M059J (cell line): Measurements from ENCODE around the gene PDZK1. TPM values are rescaled to one million over a fixed set of nuclear protein-coding genes. Genes with fewer than 3 reads are reported as not detected.
"Not testable (repeated sequence)": the region's sequence is repeated elsewhere in the genome, so short reads cannot be mapped to it uniquely, and the experiment has no call there.

Experiments used
- DNase-seq: peaks from one replicate; pipeline ENCODE4 v3.0.0-alpha.2; 2012; ENCODE audit warnings: low read depth
- total RNA-seq: library from RNA; depleted of rRNA; stranded (reverse); fragments of >200 nt; shearing (Covaris generic); gene quantifications from 2 replicates; pipeline ENCODE4 v1.2.3, GENCODE V29; 2014; rRNA removed

Gene PDZK1
- total RNA-seq, result 8.8 and 10.5 TPM in 2 replicates

DNA sequence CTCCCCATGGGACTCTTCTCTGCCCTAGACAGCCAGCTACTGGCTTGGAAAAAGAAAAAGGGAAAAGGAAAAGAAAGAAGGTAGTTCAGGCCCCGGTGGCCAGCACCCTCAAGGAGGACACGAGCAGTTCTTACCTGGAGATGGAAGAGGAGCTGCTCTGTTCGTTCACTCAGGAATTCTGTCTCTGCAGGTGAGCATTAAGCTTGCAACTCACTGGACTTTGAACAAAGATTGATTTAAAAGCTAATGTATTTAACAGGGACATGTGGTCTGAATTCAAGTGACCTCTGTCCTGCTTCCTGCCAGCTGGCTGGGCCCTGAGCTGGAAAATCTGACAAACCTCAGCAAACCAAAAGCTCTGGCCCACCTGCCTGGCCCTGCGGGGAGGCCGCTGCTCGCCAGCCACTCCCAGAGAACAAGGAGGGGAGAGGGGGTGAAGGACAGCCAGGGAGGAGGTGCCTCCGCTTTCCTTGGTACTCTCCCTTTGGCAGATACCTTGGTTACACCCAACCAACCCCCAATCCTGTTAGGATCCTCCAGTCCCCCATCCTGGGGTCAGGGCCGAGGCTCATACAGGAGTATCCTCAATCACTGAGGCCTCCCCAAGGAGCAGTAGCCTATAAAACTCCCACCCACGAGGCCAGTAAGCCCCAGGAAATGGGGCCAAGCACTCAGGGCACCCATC lies at the start of gene PDZK1:
PDZK1 (minus strand) TSS at position 186 of the 685 bp plus-strand sequence. CDS start 19,347 bp downstream, outside the sequence.
- peak; percentile 56 for DNase-seq

DNA sequence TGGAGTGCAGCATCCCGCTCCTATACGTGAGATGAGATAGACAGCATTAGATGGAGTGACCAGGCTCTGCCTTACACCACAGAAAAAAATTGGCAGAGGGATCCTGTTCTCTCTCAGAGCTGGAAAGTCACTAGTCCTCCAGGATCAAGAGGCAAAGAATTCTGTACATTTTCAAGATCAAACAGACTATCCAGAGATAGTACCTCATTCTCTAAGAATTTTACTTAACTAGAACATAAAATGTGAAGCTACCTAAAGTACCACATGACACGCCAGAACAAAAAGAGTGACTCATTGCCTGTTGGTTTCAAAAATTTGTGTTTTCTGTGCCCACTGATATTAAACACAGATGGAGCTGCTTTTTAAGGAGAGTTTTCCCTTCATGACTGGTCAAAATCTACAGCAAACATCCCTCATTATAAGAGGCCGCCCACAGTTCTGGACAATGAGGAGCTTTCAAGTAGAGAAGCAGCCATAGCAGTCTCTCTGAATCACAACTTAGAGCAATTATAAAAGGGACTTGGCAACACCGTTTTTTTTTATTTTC lies 44.4 kb upstream of the PDZK1 start:
- DNase-seq, result peak; percentile 91

DNA sequence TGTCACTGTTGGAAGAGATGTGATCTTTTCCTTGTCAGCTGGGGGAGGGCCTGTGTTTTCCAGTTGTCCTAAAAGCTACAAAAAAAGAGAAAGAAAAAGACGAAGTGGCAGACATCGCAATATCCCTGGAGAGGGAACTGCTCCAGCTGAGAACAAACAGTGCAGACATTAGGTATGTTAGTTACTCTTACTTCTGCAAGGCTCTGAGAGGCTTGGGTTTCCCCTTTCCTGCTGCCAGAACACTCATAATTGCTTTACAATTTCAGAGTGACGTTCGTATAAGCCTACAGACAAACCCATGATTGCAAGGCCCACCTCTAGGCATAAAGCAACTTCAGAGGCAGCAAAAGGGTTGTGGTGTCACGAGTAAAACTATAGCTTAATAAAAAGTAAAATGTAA lies 43.3 kb upstream of the PDZK1 start:
- no peak for DNase-seq

DNA sequence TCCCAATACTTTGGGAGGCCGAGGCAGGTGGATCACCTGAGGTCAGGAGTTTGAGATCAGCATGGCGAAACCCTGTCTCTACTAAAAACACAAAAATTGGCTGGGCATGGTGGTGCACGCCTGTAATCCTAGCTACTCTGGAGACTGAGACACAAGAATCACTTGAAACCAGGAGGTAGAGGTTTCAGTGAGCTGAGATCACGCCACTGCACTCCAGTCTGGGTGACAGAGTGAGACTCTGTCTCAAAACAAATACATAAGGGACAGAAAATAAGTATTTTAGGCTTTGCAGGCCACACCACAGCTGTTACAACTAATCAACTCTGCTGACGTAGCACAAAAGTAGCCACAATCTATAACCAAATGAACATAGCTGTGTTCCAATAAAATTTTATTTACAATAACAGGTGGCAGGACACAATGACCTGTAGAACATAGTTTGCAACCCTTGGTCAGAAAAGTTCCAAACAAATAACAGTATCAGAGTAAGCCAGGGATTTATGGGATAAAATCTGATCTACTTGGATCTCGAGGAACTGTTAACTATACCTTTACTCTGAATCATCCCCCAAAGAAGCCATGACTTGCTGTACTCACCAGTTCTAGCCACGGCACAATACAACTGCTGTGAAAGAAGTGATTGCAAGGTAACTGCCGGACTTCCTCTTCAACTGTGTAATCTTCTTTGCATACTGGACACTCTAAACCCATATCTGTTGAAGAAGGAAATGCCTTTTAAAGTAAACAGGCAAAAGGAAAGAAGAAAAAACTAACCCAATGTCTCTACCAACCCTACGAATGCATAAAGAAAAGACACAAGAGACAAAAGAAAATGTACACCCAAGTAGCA lies 40.5 kb upstream of the PDZK1 start:
- DNase-seq, result no peak

DNA sequence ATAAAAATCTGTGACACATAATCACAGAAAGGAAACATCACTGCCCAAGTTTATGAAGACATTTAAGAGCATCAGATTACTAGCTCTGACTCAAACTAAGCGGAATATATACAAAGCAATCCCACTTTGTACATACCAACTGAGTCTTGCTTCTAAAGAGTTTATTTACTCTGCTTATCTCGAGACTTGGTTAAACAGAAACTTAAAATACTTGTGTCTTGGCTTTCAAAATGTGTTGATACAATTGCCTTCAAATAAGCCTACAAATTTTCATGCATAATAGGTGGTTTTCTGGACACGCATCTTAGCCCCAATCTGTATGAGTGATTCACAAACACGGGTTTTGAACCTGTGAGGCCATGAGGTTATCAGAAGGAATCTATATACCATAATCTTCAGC lies 33.1 kb upstream of the PDZK1 start:
- peak; percentile 91 for DNase-seq

DNA sequence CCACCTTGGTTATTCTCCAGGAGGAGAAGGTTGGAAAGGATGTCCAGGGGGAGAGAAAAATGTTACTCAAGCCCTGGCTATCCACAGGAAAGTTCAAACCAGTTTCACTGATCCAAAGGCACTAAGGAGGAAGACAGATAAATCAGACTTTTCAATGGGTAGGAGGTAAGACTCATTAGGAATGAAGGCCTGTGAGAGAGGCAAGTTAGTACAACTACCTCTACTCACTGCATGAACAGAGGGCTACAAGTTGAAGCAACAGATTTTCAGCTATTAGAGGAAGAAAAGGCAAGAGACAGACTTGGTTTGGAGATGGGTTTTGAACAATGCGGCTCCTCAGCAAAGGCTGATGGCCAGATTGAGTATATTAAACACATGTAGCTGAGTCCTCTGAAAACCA lies 29.0 kb upstream of the PDZK1 start:
- DNase-seq, result no peak

DNA sequence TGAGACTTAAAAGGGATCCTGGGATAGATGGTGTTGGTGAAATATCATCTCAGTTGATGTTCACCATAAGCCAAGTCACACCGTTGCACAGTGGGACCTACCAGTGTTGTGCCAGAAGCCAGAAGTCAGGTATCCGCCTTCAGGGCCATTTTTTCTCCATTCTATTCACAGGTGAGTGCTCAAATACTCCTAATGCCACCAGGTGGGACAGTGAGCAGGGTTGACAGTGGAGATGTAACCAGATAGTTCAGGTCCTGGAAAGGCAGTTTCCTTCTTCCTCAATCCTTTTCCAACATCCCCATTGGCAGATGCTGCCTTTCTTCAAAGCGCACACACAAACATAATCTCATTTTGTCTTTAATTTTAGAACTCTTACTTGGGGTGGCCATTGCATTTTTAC lies 23.7 kb upstream of the PDZK1 start:
- no peak for DNase-seq

DNA sequence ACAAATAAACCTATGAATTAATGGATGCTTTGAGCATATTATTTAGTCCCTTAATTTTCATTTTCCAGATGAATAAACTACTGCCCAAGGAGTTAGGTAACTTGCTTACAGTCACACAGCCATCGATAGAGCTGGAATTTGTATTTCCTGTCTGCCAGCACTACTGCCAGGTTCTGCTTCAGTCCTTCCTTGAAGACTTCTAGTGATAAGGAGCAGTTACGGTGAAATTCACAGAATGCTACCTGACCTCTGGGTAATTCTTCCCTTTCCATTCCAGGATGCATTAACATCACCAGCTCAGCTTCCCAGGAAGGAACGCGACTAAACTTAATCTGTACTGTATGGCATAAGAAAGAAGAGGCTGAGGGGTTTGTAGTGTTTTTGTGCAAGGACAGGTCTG lies 23.3 kb upstream of the PDZK1 start:
- DNase-seq, result no peak

DNA sequence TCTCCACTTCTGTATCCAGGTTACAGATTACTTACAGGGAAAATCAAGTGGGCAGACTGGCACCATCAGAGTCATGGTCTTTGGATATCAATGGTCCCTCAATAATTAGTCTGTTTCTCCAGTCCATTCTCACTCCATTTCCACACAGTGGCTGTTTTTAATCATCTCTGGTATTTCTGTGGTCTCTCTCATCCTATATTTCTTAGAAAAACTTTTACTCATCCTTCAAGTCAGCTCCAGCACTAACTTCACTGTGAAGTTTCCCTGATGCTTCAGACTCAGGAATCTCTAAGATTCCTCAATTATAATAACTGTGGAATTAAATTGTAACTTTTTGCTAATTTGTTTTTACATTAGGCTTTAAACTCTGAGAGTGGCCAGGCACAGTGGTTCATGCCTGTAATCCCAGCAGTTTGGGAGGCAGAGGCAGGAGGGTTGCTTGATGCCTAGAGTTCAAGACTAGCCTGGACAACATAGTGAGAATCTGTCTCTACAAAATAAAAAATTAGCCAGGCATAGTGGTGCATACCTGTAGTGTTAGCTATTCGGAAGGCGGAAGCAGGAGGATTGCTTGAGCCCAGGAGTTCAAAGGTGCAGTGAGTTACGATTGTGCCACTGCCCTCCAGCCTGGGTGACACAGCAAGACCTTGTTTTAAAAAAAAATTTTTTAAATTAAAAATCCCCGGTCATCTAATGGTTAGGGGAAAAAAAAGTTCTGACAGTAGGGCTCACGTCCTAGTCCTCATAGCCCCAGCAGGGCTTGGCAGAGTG lies 22.7 kb upstream of the PDZK1 start:
- no peak for DNase-seq

DNA sequence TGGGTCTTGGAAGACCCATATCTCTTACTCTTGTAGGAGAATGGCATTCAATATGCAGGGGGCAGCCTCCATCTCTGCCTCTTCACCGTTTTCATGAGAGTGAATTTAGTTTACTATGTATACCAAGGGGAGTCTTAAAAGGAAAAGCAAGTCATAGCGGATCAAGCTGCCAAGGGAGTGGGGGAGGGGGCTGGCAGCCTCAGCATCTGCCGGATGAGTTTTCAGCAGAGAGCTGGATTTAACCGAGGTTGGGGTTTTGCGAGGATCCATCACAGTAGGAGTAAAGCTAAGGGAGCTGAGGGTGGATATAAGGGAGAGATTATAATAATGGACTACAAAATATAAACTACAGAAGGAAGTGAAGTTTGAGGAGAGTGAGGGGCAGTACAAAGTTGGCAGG lies 22.0 kb upstream of the PDZK1 start:
- DNase-seq, result no peak

DNA sequence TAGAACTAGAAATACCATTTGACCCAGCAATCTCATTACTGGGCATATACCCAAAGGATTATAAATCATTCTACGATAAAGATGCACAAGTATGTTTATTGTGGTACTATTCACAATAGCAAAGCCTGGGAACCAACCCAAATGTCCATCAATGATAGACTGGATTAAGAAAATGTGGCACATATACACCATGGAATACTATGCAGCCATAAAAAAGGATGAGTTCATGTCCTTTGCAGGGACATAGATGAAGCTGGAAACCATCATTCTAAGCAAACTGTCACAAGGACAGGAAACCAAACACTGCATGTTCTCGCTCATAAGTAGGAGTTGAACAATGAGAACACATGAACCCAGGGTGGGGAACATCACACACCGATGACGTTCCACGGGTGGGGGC lies 19.0 kb upstream of the PDZK1 start:
- DNase-seq, result not testable (repeated sequence)

DNA sequence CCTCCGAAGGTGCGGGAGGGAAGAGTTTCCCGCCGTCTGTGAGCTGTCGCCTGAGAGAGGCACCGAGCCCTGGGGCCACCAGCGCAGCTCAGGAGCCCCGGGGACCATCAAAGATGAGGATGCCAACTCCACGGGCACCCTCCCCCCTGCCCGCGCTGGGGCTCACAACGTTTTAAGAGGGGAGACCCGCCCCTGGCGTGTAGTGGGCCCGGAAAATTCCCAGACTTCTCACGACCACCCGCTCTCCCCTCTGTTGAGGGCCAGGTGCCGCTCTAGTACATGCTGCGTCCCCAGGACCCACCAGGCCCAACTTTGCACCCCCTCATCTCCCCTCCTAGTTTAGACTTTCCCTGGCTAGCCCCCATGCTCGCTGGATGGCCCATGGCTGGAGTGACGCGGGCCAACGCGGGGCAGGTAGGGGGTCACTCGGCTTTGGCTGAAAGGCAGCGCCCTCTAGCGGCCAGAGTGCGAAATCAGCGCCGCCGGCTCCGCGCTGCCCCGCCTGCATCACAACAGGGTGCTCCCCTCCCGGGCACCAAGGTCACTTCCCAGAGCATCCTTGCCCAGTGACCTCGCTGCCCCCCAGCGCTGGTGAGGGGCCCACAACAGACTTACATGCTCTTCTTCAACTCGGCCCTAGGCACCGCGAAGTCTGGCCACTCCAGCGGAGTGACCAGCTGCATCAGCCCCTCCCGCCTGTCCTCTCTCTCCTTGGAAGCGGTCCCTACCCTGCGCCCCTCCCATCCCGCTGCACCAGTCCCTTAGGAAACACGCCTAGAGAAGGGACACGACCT lies 13.9 kb upstream of the PDZK1 start:
- peak; percentile 81 for DNase-seq

DNA sequence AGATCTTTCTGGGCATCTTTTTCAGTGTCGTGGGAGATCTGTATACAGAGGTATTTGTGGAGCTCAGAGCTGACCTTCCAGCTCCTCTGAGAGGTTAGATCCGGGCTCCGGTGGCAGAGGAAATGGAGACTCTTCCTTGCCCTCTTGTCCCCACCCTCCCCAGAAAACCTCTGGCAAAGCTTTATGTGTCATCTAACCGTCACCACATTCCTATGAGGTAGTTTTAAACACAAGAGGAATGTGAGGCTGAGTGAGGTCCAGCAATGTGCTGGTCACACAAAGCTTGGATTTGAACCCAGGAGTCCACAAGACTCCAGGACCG lies 13.3 kb upstream of the PDZK1 start:
- peak; percentile 98 for DNase-seq

DNA sequence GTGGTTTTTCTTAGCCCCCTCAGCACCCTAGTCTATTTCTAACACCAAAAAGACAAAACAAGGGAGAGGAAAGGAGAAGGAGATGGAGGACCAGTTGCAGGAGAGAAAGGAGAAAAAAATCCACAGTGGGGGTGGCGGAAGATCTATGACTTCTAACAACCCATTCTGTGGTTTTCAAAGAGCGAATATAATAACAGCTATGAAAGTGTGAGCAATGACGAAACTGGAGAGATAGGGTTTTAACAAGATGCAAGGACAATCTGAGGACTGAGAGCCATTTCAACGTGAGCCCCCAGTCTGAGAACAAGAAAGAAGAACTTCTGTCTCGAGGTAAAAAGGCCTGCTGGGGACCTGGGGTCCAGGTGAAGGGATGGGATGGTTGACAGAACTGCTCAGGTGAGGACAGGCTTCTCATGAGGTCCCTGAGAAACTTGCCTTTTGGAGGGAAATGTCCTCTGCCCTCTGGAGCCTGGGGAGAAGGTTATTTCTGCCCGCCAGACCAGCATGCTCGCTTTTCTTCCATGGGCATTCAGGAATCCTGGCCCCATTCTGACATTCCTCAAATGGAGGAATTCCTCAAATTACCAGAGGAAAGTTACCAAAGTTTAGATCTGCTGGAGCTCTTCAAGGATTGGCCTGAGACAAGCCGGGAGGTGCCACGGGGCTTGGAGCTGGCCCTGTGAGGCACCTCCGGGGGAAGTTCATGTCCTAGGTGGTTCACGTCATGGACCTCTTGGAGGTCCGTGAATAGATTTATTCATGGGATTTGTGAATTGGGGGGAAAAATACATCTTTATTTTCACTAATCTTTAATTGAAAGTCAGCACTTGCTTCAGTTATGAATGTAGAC lies 12.3 kb upstream of the PDZK1 start, which contains the start of gene CD160:
CD160 (plus strand) TSS at position 270 of the 850 bp plus-strand sequence. CDS start 8,829 bp downstream, outside the sequence.
- no peak for DNase-seq

DNA sequence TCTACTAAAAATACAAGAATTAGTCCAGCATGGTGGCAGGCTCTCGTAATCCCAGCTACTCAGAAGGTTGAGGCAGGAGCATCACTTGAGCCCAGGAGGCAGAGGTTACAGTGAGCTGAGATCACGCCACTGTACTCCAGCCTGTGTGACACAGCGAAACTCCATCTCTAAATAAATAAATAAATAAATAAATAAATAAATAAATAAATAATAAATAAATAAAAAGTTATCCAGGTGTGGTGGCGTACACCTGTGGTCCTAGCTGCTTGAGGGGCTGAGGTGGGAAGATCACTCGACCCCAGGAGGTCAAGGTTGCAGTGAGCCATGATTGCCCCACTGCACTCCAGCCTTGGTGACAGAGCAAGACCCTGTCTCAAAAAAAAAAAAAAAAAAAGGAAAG lies 11.3 kb upstream of the PDZK1 start:
- DNase-seq, result not testable (repeated sequence)

DNA sequence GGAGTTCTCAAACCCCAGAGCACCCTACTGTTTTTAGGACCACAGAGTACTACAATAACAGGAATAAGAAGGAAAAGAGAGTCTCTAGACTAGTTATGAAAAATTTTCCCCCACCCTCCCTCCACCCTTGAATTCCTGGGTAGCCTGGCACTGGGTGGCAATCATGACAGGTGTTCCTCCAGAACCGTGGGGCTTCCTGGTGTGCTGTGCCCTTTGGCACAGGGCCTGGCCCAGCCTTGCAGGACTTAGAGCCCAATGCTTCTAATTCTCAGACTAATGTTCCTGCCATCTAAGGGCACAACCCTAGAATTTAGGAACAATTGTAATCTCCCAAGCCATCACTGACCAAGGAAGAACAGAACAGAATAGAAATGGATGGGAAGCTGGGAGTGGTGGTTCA lies 10.7 kb upstream of the PDZK1 start:
- DNase-seq, result no peak

DNA sequence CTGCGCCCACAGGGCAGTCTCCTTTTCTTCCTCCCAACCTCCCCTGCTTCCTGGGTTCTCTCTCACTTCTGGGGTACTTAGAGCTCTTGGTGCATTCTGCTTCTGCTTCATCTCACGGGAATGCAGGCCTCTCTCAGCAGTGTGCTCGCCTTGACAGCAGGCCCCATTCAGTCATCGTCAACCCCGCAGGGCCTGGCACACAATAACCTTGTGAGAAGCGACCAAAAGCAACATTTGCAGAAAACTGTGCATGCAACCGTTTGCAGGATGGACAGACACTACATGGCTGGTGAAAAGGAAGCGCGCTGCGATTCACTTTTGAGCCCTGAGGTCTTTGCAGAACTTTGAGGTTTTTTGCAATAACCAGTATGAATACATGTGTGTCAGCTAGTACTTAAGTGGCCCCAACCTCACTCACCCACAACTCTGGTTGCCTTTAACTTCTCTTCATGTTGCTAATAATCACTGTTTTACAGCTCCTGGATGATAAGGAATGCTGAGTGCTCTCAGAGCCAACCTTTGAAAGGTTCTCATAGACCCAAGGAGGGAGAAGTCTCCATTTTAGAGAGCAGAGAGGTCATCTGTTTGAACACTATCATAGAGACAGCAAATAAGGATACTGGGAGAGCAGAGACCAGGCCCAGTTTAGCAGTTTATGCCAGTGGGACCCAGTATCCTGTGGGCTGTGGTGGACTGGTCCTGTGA lies 9.6 kb upstream of the PDZK1 start:
- peak; percentile 61 for DNase-seq

DNA sequence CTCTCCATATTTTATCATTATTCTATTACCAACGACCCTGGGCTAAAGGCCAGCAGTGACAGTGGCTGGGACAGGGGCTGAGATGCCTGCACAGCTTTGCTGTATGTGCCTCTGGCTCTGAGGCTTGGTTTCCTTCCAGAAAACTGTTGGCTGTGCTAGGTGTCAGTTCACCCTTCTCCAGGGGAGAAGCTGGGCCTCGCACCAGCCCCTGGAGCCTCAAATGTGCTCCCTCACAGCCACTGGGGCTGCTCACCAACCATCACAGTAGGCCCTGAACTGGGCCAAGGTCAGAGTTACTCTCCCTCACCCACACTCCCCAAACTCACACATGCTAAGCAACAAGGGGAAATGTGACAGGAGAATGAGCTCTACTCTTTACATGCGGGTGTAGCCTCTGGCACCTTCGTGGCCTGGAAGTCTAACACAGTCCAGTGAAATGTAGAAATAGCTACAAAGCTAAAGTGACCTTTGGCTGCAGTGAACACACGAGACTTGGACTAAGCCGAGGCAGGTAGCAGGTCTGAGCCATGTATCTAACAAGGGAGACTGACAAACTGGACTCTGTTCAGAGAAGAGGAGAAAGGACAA lies 7.5 kb upstream of the PDZK1 start:
- DNase-seq, result peak; percentile 42

DNA sequence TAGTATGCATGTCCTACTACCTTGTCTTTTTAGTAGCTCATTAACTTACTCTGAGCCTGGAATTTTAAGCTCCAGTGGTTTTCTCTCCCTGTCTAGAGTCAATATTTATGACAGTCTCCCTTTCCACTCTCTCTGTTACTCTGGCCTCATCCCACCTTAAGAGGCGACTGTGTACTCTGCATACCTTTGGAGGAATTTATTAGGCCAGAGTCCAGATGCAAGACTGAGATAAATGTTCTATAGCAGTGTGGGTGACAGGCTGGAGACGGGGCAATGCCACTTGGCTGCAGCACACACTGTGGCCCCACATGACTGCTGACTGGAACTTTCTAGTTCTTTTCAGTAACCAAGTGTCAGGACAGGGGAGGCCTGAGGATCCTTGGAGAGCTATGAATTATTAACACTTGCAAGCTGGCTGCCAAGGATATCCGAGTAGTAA lies 4.1 kb upstream of the PDZK1 start:
- peak; percentile 66 for DNase-seq
